GM19395 (cell line): ENCODE data around the gene GPR135.
"Not testable (repeated sequence)": the region's sequence is repeated elsewhere in the genome, so short reads cannot be mapped to it uniquely, and the experiment has no call there.

Source experiments
- ATAC-seq: cut with Tn5 transposase; IDR thresholded peaks from one replicate; pipeline ENCODE4 v1.9.1; 2021; ENCODE audit warnings: mild to moderate bottlenecking, moderate library complexity; ENCODE audit not compliant: unreplicated experiment

Gene GPR135

DNA sequence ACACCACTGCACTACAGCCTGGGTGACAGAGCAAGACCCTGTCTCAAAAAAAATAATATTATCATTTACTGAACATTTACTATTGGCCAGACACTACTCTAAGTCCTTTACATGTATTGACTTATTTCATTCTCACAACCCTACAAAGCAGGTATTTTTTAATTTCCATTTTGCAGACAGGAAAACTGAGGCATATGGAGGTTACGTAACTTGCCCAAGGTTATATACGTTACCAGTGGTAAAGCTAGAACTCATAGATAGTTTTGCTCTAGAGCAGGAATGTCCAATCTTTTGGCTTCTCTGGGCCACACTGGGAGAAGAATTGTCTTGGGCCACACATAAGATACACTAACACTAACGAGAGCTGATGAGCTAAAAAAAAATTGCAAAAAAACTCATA lies 13.4 kb upstream of the GPR135 start:
- ATAC-seq, result no peak

DNA sequence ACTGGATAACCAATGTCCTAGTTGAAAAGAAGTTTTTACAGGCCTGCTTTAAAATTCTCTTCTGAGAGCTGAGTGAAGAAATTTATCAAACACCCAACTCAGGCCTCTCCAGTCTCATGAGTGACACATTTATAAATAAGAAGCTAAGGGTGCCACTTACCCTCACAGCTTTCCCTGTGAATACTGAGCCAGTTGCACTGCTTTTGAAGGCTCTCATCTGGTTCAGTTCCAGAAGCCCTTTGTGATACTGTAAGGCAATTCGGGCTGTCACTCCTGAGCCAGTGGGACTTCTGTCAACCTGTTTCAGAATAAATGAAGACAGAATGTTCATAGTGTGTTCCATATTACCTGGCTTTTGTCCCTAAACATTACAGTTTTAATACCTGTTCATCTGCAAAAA lies 10.5 kb upstream of the GPR135 start:
- no peak for ATAC-seq

DNA sequence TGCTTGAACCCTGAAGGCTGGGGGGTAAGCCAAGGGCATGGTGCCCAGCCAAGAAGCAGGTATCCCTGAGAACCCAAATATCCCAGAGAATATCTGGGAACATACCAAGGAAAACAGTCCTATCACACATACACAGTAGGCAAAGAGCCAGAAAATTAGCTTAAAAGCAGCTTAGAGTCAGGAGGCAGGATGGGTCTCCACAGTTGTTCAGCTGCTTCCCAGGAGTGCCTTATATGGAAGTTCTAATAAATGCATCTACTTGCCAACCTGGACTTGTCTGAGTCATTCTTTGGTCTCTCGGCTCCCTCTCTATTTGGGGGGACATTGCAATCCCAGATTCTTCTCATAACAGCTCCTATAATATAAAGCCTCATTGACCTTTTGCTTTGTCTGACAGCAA lies 9.0 kb upstream of the GPR135 start:
- ATAC-seq, result no peak

DNA sequence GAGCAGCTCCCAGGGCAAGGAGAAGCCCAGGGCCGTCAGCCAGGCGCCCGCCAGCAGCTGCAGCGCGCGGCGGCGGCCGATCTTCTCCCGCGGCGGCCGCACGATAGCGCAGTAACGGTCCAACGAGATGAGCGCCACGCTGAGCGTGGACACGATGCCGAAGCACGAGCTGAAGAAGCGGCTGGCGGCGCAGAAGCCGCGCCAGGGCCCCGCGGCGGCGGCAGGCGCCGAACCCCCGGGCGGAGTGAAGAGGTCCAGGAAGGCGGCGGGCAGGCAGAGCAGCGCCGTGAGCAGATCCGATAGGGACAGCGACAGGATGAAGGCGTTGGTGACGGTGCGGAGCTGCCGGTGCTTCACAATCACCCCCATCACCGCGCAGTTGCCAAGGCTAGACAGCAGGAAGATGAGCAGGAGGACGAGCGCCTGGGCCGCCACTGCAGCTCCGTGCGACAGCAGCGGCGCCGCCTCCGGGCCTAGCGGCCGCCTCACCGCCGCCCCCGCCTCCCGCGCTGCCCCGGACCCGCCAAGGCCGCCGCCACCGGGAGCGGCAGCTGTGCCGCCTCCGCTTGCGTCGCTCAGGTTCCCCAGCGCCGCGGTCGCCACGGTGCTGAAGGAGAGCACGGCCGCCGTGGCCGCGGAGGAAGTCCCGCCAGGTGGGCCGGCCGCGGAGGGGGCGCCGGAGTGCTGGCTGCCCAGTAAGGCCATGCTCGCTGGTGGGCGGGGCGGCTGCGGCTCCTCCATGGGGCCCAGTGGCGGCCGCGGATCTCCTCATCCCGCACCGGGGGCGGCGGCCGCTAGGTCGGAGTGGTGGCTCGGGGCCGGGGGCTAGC lies 479 bp downstream of the GPR135 start:
- peak; percentile 67 for ATAC-seq

DNA sequence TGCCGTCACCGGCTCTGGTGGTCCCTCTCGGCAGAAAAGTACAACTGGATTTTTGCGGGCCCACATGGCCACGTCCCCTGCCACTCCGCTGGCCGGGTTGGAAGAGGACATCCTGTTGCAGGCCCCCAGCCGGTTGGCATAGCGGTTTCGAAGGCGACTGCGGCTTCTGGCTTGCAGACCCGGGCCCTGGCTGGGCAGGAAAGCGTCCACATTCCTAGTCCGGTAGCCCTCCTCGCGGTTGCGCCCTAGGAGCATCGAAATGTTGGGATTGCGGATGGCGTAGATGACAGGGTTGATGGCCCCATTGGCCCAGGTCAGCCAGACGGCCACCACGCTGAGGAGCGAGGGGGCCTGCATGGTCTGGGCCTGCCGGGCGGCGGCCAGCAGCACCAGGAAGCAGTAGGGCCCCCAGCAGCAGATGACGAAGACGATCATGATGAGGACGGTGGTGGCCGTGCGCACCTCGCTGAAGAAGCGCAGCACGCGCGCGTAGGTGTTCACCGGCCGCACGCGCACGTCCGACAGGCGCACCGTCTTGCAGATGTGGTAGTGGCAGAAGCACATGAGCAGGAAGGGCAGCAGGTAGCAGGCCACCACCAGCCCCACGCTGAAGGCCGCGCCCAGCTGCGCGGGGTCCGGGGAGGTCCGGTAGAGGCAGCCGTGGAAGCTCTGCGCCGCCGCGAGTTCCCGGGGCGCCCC lies 1.2 kb downstream of the GPR135 start:
- ATAC-seq, result peak; percentile 41

DNA sequence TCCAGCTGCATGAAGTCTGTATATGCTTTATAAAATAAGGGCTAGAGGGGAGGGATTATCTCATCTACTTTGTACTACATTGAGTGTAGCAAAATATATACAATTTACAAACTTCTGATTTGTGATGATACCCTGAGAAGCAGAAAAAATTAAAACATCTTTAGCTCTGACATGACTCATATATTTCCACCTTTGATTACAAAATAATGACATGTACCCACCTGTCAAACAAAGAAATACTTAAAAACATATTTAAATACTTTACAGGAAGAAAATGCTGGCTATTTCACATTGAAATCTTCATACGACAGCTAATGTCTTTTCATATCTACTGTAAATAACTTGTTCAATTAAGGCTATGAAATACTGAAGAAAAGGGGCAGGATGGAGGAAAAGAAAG lies 3.3 kb downstream of the GPR135 start:
- no peak for ATAC-seq

DNA sequence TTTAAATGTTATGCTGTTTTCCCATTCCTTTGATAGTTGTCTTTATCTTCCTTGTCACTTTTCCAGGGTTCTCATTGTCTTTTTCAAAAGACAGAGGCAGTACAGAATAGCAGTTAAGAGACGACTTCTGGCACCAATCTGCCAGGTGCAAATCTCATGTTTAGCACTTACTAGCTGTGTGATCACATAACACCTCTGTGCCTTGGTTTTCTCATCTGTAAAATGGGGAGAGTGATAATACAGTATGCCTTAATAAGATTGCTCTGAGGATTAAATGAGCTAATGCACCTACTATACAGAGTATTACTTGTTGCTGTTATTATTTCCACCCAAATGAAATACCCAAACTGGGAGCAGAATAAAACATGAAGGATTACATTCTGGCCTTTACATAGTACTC lies 4.8 kb downstream of the GPR135 start:
- no peak for ATAC-seq

DNA sequence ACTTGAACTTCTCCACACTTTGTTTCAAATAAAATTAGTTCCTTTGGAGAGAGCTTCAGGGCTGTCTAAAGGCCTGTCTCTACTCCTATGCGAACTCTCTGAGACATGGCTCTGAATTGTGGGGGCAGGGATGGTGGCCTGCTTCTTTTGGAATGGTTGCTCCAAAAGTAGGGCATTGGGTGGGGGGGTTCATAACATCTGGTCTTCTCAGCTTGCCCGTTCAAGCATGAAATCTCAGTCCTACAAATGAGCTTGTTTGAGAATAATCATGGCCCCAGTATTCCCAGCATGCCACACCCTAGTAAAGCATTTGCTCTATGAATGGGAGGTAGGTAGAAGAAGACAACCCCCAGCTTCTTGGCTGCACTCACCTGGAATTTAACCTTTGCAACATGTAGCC lies 6.7 kb downstream of the GPR135 start:
- no peak for ATAC-seq

DNA sequence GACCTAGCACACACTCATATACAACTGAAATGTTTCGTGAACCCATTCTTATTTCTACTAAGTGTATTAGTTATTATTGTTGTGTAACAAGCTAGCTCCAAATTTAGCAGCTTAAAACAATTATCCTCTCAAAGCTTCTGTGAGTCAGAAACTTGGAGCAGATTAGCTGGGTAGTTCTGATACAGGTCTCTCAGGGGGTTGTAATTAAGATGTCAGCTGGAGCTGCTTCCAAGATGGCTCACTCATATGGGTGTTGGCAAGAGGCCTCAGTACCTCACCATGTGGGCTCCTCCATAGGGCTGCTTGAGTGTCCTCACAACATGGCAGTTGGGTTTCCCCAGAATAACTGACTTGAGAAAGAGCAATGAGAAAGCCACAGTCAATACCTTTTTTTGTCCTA lies 9.8 kb downstream of the GPR135 start:
- no peak for ATAC-seq

DNA sequence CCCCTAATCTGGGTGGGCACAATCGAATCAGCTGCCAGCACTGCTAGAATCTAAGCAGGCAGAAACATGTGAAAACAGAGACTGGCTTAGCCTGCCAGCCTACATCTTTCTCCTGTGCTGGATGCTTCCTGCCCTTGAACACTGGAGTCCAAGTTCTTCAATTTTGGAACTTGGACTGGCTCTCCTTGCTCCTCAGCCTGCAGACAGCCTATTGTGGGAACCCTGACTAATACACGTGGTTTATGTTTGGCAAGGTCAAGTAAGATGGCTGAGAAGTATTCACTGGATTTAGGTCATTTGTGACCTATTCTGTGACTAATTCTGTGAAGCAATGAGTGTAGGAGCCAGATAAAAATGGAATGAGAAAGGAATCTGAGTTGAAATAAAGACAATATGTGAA lies 11.0 kb downstream of the GPR135 start:
- no peak for ATAC-seq

DNA sequence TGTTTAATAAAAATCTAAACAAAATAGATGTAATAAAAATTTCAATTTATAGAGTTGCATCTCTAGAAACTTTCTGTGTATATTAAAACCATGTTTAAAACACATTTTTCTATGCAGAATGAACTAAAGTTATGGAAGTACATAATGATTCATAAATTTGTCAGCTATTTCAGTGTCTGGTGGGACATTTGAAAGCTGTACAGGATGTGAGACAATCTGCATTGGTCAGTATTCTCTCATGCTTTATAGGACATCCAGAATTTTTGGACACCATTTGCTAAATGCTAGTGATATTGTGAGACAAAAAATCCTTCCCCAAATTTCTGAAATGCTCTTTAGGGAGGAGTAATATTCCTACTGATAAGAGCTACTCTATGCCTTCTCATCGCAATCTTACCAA lies 13.3 kb downstream of the GPR135 start:
- no peak for ATAC-seq

DNA sequence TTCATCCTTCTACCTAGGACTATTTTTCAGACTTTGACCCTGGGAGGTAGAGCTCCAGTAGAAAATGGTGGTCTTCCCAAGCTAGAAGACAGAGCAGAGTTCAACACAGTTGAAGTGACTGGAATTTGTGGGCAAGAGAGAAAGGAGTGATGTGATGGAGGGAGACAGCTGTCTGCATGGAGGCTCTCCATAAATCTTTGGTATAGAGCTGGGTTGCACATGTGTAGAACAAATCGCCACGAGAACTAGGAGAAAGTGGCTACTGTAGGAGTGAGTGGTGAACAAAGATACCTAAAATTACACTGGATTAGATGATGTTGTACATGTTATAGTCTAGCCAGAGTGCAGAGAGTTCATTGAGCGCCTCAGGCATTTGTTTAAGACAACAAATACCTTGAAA lies 14.5 kb downstream of the GPR135 start:
- ATAC-seq, result no peak

DNA sequence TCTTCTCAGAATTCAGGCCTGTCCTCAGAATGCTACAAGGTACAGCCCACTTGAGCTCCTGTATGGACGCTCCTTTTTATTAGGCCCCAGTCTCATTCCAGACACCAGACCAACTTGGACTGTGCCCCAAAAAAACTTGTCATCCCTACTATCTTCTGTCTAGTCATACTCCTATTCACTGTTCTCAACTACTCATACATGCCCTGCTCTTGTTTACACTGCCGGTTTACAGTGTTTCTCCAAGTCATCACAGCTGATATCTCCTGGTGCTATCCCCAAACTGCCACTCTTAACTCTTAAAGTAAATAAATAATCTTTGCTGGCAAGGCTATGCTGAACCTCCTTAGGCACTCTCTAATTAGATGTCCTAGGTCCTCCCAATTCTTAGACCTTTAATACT lies 16.5 kb downstream of the GPR135 start:
- not testable (repeated sequence) for ATAC-seq

DNA sequence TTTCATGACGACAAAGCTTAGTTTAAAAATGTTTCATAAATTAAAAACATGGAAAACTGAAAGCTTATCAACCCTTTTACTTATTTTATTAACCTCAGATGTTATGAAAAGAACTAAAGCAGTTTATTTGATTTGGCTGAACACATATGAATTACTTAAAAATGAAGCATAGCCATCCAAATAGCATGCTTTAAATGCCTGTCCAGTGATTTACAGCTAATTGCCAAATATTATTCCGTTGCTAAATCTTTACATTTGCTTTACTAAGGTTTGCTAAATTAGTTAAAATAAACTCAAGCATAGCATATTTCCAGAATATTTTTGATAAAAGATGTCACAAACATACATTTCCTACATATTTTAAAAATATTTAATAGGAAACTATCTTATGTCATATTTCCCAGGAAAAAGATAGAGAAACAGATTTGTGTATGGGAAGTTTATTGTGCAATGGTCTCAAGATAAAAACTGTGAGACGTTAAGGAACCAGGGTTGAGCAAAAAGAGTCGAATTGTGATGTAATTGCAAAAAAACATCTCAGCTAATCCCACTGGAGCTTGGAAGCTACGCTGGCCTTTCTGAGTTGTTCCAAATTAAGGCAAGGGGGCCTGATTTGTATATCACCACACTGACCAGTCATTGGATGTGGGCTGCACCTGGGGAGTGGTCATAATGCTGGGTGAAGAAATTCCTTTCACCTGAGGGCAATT lies 25.8 kb downstream of the GPR135 start:
- ATAC-seq, result no peak

DNA sequence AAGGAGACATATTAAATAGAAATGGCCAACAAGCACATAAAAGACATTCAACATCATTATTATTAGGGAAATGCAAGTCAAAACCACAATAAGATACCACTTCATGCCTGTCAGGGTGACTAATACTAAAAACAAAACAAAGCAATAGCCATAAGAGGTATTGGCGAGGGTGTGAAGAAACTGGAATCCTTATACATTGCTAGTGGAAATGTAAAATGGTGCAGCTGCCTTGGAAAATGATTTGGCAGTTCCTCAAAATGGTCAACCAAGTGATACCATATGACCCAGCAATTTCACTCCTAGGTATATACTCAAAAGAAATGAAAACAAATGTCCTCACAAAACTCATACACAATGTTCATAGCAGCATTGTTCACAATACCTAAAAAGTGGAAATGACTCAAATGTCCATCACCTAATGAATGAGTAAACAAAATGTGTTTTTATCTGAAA lies 27.0 kb downstream of the GPR135 start:
- ATAC-seq, result no peak

DNA sequence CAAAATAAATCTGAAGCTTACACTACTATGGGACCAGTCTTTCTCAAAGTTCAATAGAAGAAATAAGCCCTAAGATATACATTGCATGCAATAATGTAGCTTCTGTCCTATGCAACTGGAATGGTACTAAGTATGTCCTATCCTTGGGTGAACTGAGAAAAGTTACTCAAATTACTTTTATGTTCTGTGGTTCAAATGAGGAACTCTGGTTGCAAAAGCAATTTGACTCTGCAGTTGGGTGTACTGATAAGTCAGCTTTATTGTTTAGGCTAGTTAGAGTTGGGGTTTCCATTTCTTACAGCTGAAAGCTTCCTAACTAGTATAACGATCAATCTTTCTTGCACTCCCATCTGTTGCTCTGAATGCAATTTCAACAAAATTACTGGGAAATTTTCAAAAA lies 29.2 kb downstream of the GPR135 start:
- no peak for ATAC-seq

DNA sequence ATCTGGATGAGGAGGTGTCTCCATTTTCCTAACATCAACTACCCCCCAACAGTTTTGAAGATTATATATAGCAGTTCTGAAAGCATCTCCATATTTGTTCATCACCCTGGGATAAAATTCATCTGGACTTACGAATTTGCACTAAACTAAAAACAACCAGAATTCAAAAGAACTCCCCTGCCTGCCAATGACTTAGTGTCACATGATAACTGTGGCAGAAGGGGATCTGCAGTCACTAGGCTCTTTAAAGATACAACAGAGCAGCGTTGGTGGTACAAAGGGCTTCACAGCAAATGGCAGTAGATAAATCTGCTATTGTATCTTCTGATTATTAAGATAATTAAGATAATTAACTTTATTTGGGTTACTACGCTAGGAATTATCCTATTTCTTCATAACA lies 30.1 kb downstream of the GPR135 start:
- no peak for ATAC-seq

DNA sequence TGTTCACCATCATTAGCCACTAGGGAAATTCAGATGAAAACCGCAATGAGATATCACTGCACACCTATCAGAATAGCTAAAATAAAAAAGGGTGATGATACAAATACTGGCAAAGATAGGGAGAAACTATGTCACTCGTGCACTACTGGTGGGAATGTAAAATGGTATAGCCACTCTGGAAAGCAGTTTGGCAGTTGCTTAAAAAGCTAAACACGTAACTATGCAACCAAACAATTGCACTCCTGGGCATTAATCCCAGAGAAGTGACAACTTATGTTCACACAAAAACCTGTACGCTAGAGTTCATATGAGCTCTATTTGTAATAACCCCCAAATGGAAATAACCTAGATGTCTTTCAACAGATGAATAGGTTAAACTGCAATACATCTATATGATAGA lies 35.4 kb downstream of the GPR135 start:
- no peak for ATAC-seq

DNA sequence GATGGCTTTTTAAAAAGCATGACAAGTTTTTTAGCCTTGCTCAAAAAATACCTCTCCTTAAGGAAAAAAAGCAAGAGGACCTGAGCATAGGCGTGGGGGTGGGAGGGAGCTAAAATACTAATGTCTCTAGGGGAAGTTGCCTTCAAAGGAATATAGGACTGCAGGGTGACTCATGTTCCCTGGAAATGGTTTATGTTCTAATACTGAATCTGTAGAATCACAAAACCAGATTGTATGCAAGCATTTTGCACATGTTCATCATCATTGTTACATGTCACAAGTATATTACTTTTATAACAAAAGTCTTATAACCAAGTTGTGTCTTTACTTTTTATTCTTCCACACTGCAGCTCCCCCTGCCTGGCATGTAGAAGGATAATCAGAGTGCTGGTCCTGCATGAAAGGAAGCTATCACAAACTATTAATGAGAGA lies 36.6 kb downstream of the GPR135 start:
- no peak for ATAC-seq

DNA sequence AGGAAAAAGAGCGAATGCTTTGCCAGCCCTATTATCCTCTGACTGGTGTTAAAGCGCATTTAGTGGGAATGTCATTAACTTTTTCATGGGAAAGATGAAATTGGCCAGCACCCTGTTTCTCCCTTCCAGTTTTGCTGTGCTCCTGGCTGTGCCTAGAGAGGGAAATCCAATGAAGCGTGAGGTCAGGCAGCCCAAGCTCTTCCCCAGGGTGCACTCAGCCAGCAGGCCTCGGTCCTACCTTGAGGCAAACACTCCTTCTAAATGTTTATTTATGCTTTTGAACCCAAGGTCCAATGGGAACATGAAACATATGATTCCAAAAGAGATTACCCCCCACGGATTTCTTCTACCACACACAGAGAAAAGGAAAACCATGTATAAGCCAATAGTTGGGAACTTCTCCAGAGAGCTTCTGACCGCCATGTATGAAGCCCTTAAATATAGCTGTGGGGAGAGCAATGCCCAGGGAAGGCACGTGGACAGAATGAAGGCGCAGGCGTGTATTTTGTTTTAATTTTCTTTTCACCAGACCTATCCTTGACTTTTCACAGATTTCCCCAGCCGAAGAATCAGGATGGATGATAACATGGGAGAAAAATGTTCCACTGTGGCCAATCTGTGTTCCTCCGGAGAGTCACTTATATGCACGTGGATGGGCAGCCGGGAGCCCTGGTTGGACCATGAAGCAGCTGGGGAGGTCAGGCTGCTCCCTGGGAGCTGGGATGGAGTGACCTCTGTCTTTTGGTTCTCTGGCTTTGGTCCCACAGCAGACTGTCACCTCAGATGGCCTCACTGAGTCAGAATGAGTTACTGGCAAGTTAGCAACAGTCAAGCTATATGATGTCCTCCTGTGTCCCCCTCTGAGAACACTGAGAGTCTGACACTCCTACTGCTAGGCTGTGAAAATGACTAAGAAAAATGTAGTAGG lies 37.3 kb downstream of the GPR135 start:
- ATAC-seq, result no peak
